ENCODE data around the gene MYOM1. TPM values are rescaled to one million over a fixed set of nuclear protein-coding genes. Genes with fewer than 3 reads are reported as not detected.

Gene MYOM1
- total RNA-seq, 2 experiments from 2014 or later, result 2.4 to 3.8 TPM

DNA sequence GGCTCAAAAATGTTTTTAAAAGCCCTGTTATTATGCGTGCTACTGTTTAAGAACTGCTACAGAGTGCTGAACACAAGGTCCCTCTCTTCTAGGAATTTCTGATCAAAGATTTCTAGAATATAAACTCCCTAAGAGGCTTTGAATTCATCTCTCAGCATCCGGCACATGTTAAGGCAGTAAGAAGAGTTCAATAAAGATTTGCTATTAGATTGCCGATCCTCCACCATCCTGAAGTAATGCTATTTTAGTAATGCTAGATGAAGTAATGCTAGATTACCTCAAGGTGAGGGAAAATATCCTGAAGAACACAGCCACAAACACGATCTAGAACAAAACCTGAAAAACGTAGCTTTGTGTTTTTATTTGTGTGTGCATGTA lies 41.2 kb upstream of the MYOM1 start:
- H3K9me2 ChIP-seq (ENCODE audit: insufficient read depth, low read length), result no peaks in the 10 kb centered on the region
- ChIA-PET POLR2A (interaction anchor here (0.8 to 2.4 kb wide), 7 partner anchors 10 to 398 kb away, joined by 3 to 9 read pairs (median 4); no protein-coding TSS in a partner anchor), CTCF (ENCODE audit: unreplicated experiment) (no interaction called here)
- TF ChIP-seq, protein P1, sequence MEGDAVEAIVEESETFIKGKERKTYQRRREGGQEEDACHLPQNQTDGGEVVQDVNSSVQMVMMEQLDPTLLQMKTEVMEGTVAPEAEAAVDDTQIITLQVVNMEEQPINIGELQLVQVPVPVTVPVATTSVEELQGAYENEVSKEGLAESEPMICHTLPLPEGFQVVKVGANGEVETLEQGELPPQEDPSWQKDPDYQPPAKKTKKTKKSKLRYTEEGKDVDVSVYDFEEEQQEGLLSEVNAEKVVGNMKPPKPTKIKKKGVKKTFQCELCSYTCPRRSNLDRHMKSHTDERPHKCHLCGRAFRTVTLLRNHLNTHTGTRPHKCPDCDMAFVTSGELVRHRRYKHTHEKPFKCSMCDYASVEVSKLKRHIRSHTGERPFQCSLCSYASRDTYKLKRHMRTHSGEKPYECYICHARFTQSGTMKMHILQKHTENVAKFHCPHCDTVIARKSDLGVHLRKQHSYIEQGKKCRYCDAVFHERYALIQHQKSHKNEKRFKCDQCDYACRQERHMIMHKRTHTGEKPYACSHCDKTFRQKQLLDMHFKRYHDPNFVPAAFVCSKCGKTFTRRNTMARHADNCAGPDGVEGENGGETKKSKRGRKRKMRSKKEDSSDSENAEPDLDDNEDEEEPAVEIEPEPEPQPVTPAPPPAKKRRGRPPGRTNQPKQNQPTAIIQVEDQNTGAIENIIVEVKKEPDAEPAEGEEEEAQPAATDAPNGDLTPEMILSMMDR (conservative IDR thresholded peaks at IDR 0.05; ENCODE audit: low read length), result no peak
- TF ChIP-seq EZH2phosphoT487 (IDR thresholded peaks at IDR 0.05; ENCODE audit: borderline replicate concordance, low read depth, low read length), result no peak
- peaks cover 58% of the 10 kb centered on the region for H3K79me2 ChIP-seq (ENCODE audit: insufficient read depth, low read depth, low read length)
- intact Hi-C loops (cut with micrococcal nuclease; ENCODE audit: unreplicated experiment), result loop anchor here (1.0 to 5.0 kb wide), 2 partner anchors 18 to 604 kb away; partner anchors contain the start of gene SMCHD1
- H3K9me3 ChIP-seq (ENCODE audit: low read length), result no peaks in the 10 kb centered on the region
- peak overlapping the region; percentile 93 for H3K4me2 ChIP-seq (ENCODE audit: low read length)
- BruUV-seq (replicated peaks), result no TSS peak
- DNase-seq (ENCODE audit: low spot score), result no peak
- peak overlapping the region; percentile 86 for H3K4me3 ChIP-seq (ENCODE audit: low read depth, low read length, poor library complexity, severe bottlenecking)
- peaks cover 62% of the 10 kb centered on the region for H3K4me1 ChIP-seq (ENCODE audit: insufficient read depth, low read length, poor library complexity, severe bottlenecking)
- peaks cover 18% of the 10 kb centered on the region; the same call in 1 of the 2 replicates for H4K20me1 ChIP-seq (ENCODE audit: insufficient read depth, low read length)
- peaks cover 34% of the 10 kb centered on the region for H3K36me3 ChIP-seq (ENCODE audit: insufficient read depth, low read length)
- H2AFZ ChIP-seq (ENCODE audit: low read length), result peak overlapping the region; percentile 44; the same call in 1 of the 2 replicates
- peak overlapping the region; percentile 81 for H3K27ac ChIP-seq (ENCODE audit: low read depth, low read length, poor library complexity, severe bottlenecking)

DNA sequence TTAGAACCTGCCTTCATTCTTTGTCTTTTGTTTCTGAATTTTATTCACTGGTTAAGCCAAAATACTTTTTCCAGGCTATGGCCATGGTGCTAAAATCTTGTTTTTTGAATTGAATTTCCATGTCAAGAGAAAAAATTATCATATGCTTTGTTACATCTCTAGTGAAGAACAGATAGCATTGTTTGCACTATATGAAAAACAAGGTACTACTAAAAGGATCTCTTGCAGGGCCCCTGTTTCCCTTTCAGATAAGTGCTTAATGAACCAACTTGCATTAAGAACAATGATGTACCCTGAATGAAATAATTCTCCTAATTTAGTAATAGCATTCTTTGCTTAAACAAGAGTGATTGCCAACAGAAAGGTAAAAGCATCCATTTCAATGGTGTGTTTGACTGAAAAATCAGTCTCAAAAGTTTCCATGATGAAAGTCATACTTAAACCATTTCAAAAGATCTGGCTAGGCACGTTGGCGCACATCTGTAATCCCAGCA lies 37.9 kb upstream of the MYOM1 start:
- BruUV-seq (replicated peaks), result no TSS peak
- Histone ChIP-seq H3K4me1 (ENCODE audit: insufficient read depth, low read length, poor library complexity, severe bottlenecking) (peaks cover 59% of the 10 kb centered on the region), H2AFZ (ENCODE audit: low read length) (no peak overlapping the region), H4K20me1 (ENCODE audit: insufficient read depth, low read length) (0 out of 2 replicates have a peak, but pooled peaks cover under 1% of the 10 kb centered on the region), H3K4me3 (ENCODE audit: low read depth, low read length, poor library complexity, severe bottlenecking) (no peak overlapping the region), H3K27ac (ENCODE audit: low read depth, low read length, poor library complexity, severe bottlenecking) (peak overlapping the region; percentile 23), H3K36me3 (ENCODE audit: insufficient read depth, low read length) (peaks cover 66% of the 10 kb centered on the region), H3K9me2 (ENCODE audit: insufficient read depth, low read length) (no peaks in the 10 kb centered on the region), H3K4me2 (ENCODE audit: low read length) (no peak overlapping the region), H3K9me3 (ENCODE audit: low read length) (no peaks in the 10 kb centered on the region), H3K79me2 (ENCODE audit: insufficient read depth, low read depth, low read length) (peaks cover 45% of the 10 kb centered on the region)
- ChIA-PET POLR2A (no interaction called here), CTCF (ENCODE audit: unreplicated experiment) (no interaction called here)
- DNase-seq (ENCODE audit: low spot score), result no peak
- intact Hi-C loops (cut with micrococcal nuclease; ENCODE audit: unreplicated experiment), result no loop called here
- TF ChIP-seq EZH2phosphoT487 (IDR thresholded peaks at IDR 0.05; ENCODE audit: borderline replicate concordance, low read depth, low read length), result no peak
- TF ChIP-seq, protein P1 (conservative IDR thresholded peaks at IDR 0.05; ENCODE audit: low read length), result no peak
